Measurements from ENCODE around the gene JPH2.

JPH2 gene

GRCh38 chr20:44075191-44075949 is 111.6 kb downstream of the JPH2 start:
- no peak for DNase-seq (ENCODE audit: low read depth in 2 of 2)

- peak in 1 of 2 experiments; percentile 13 for DNase-seq (ENCODE audit: low read depth in 2 of 2)
Observed at GRCh38 chr20:44074252-44075151, 112.5 kb downstream of the JPH2 start.

GRCh38 chr20:44073675-44074071 is 113.3 kb downstream of the JPH2 start:
- no peak for DNase-seq (ENCODE audit: low read depth in 2 of 2)

DNA sequence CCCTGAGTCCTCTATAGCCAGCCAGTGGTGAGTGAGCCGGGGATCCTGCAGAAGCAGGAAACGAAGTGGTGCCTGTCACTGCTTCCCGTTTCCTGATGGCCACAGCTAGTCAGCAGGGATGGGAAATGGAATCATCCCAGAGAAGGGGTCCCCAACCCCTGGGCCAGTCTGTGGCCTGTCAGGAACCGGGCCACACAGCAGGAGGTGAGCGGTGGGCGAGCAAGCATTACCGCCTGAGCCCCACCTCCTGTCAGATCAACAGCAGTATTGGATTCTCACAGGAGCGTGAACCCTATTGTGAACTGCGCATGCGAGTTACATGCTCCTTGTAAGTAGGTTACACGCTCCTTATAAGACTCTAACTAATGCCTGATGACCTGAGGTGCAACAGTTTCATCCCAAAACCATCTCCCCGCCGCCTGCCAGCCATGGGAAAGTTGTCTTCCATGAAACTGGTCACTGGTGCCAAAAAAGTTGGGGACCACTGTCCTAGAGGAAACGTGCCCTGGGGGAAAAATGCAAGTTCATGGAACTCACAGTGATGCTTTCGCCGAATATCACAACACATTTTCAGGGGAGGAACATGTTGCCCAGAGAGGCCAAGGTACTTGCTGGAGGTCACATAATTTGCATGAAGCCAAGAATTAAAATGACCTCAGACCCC is 113.8 kb downstream of the JPH2 start:
- no peak for DNase-seq (ENCODE audit: low read depth in 2 of 2)

GRCh38 chr20:44072384-44072783 is 114.6 kb downstream of the JPH2 start:
- no peak for DNase-seq (ENCODE audit: low read depth in 2 of 2)

DNA sequence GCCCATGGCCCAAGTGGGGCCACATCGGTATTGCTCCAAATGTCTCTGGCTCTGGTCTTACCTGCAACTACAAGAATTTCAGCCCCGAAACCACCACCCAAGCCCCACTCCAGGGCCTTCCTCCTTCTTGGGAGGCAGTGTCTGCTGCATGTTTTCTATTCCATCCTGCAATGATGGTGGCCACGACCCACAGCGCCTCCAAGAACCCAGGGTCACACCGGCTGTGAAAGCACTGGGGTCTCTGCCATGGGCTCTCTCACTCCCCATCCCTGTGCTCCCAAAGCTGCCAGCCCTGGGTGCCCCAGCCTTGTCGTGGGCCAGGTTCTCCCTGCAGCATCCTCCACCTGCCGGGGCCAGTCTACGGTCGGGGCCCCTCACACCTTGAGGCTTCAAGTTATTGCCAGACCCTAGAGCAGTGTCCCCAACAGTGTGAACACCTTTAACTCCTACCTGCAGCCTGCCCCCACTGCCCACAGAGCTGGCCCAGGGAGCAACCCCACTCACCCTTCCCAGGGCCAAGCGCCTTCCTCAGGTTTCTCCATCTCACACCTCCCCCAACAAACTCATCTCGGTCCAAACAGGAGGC is 115.4 kb downstream of the JPH2 start:
- no peak for DNase-seq (ENCODE audit: low read depth in 2 of 2)

DNA sequence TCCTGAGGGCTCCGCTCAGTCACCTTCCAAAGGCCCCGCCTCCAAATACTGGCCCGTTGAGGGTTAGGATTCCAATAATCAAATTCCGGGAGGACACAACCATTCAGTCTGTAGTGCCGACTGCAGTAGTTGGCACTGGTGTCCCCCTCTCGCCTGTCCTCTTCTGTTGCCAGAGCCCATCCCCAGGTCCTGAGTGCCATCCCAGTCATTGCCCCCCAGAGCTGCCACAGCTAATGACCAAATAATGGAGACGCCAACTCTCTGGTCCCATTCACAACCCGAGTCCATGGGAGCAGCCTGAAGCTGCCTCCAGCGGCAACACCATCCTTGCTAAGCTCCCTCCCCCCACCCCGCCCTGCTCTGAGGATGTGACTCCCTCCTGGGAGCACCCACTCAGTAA is 115.9 kb downstream of the JPH2 start:
- DNase-seq (ENCODE audit: low read depth in 2 of 2): no peak

- DNase-seq (ENCODE audit: low read depth in 2 of 2): no peak
Observed at GRCh38 chr20:44070139-44070900, 116.7 kb downstream of the JPH2 start.

DNA sequence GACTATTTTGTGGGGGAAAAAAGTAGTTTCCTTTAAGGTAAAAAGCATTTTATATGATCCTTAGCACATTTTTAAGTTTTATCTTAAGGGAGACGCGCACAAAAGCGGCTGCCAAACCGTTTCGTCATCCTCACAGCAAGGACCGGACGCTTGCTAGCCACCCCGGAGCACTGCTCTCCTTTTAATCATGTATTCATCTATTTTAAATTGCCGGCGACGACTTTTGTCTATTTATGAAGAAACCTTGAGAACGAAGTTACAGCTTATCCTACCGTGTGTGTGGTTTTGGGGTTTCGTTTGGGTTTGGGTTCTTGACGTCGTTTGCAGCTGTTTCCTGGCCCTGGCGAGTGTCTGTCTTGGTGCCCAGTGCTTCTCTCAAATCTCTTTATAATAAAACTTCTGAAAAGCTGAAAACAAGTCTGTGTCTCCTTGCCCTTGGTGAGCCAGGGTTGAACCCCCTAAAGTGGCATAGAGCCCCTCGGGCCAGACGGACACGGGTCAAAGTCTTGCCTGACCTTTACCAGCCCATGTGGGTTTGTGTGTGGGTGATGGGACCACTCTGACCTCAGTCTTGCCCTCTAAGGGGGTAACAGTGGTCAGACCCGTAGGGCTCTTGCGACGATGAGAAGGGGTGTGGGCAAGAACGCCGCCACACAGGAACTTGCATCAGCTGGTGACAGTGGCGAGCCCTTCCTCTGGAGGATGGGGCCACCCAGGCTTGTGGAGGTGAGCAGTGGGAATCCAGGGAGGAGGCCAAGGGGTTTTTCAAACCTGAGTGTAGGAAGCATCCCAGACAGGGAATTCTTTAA is 117.6 kb downstream of the JPH2 start:
- no peak for DNase-seq (ENCODE audit: low read depth in 2 of 2)

- DNase-seq (ENCODE audit: low read depth in 2 of 2): no peak
Observed at GRCh38 chr20:44068316-44069201, 118.4 kb downstream of the JPH2 start.

DNA sequence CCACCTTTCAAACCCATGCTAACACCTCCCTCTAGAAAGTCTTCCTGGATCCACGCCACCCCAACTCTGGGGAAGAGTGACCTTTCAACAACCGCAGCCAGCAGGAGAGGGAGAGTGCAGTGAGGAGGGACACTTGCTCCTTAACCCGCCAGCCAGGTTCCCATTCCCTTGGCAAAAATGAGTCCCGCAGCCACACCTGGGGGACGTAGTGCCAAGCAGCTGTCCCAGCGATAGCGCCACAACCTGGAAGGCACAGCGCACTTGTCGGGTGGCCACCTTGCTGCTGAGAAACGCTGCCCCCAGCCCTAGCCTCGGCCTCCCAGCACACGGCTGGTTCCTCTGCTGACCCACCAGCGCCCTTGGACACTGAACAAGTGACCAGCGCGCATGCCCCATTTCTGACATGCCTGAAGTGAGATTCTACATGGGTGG is 119.3 kb downstream of the JPH2 start:
- no peak for DNase-seq (ENCODE audit: low read depth in 2 of 2)

DNA sequence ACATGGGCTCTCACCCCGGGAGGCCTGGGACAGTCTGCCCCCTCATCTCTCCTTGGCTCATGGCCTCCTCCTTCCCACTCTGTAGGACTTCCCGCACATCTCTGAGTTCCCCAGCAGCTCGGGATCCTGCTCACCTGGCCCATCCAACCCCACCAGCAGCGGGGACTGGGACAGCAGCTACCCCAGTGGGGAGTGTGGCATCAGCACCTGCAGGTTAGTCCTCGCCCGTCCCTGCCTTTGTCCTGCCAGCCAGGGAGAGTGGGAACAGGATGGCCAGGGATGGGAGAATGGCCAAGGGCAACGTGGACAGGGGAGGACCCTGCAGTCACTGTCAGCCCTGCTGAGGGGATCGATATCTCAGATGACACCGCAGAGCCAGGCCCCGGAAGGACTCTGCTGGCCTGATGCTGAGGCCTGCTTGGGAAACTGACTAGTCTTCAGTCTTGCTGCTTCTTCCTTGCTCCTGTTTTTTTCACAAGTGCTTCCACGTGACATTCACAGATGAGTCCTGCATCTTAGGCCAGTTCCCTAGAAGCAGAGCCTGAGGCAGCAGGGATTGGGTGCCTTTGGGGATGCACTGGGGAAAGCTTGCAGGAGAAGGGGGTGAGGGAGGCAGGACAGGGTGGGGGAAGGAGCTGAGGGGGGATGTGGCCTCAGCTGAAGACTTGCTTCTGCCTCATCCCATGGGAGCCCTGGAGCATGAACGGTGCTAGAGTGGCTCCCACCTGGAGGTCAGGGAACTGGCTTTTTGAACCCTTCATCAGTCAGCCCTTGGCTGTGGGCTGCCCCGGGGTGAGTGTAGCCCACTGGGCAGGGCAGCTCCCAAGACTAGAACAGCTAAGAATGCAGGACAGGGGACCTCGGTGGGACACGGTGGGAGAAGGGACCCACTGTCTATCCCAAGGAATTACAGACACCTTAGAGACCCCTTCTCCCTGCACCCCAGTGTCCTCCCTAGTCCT is 120.1 kb downstream of the JPH2 start:
- no peak for DNase-seq (ENCODE audit: low read depth in 2 of 2)

GRCh38 chr20:44065401-44066340 is 121.3 kb downstream of the JPH2 start:
- no peak for DNase-seq (ENCODE audit: low read depth in 2 of 2)

- DNase-seq (ENCODE audit: low read depth in 2 of 2): no peak
Observed at GRCh38 chr20:44064501-44065400, 122.2 kb downstream of the JPH2 start.

All from fibroblast of skin of left biceps (primary cell).